ENCODE results near the gene HADHB.
"Not testable (repeated sequence)": the region's sequence is repeated elsewhere in the genome, so short reads cannot be mapped to it uniquely, and the experiment has no call there.

Gene HADHB

GRCh38 chr2:26243470-26244308 is 1.1 kb upstream of the HADHB start:
- in situ Hi-C loops (cut with HindIII; ENCODE audit: low sequenced_read_pairs) = no loop called here

- in situ Hi-C loops (cut with HindIII; ENCODE audit: low sequenced_read_pairs) = no loop called here
Observed at GRCh38 chr2:26245231-26245732, 543 bp downstream of the HADHB start.

GRCh38 chr2:26245810-26246209 is 1.1 kb downstream of the HADHB start:
- in situ Hi-C loops (cut with HindIII; ENCODE audit: low sequenced_read_pairs) = no loop called here

GRCh38 chr2:26246818-26247217 is 2.1 kb downstream of the HADHB start:
- in situ Hi-C loops (cut with HindIII; ENCODE audit: low sequenced_read_pairs) = no loop called here

GRCh38 chr2:26249625-26250024 is 4.9 kb downstream of the HADHB start:
- in situ Hi-C loops (cut with HindIII; ENCODE audit: low sequenced_read_pairs) = loop anchor here (5.0 kb wide), 1 partner anchor 37 kb away; no protein-coding TSS in a partner anchor

GRCh38 chr2:26251893-26252292 is 7.2 kb downstream of the HADHB start:
- in situ Hi-C loops (cut with HindIII; ENCODE audit: low sequenced_read_pairs) = loop anchor here (5.0 kb wide), 1 partner anchor 40 kb away; no protein-coding TSS in a partner anchor

- in situ Hi-C loops (cut with HindIII; ENCODE audit: low sequenced_read_pairs) = no loop called here
Observed at GRCh38 chr2:26255759-26256384, 11.1 kb downstream of the HADHB start.

GRCh38 chr2:26258836-26259235 is 14.1 kb downstream of the HADHB start:
- in situ Hi-C loops (cut with HindIII; ENCODE audit: low sequenced_read_pairs) = not testable (repeated sequence)

GRCh38 chr2:26268213-26268612 is 23.5 kb downstream of the HADHB start:
- in situ Hi-C loops (cut with HindIII; ENCODE audit: low sequenced_read_pairs) = no loop called here

- in situ Hi-C loops (cut with HindIII; ENCODE audit: low sequenced_read_pairs) = not testable (repeated sequence)
Observed at GRCh38 chr2:26268670-26269385, 24.1 kb downstream of the HADHB start.

GRCh38 chr2:26269571-26270158 is 24.9 kb downstream of the HADHB start:
- in situ Hi-C loops (cut with HindIII; ENCODE audit: low sequenced_read_pairs) = no loop called here

- in situ Hi-C loops (cut with HindIII; ENCODE audit: low sequenced_read_pairs) = no loop called here
Observed at GRCh38 chr2:26270373-26270772, 25.6 kb downstream of the HADHB start.

- in situ Hi-C loops (cut with HindIII; ENCODE audit: low sequenced_read_pairs) = no loop called here
Observed at GRCh38 chr2:26273501-26273900, 28.8 kb downstream of the HADHB start.

- in situ Hi-C loops (cut with HindIII; ENCODE audit: low sequenced_read_pairs) = no loop called here
Observed at GRCh38 chr2:26274058-26274613, 29.4 kb downstream of the HADHB start.

GRCh38 chr2:26276484-26277227 is 31.9 kb downstream of the HADHB start:
- in situ Hi-C loops (cut with HindIII; ENCODE audit: low sequenced_read_pairs) = no loop called here

- in situ Hi-C loops (cut with HindIII; ENCODE audit: low sequenced_read_pairs) = no loop called here
Observed at GRCh38 chr2:26279886-26280285, 35.1 kb downstream of the HADHB start.

GRCh38 chr2:26281226-26281625 is 36.5 kb downstream of the HADHB start:
- in situ Hi-C loops (cut with HindIII; ENCODE audit: low sequenced_read_pairs) = no loop called here

- in situ Hi-C loops (cut with HindIII; ENCODE audit: low sequenced_read_pairs) = no loop called here
Observed at GRCh38 chr2:26283606-26284005, 38.9 kb downstream of the HADHB start.

- in situ Hi-C loops (cut with HindIII; ENCODE audit: low sequenced_read_pairs) = no loop called here
Observed at GRCh38 chr2:26284132-26284531, 39.4 kb downstream of the HADHB start.

GRCh38 chr2:26285931-26286330 is 41.2 kb downstream of the HADHB start:
- in situ Hi-C loops (cut with HindIII; ENCODE audit: low sequenced_read_pairs) = no loop called here
